ENCODE results near the gene RELL1.

Gene RELL1

GRCh38 chr4:37663552-37663951 lies 22.6 kb downstream of the RELL1 start:
- H3K27me3 Mint-ChIP-seq, result no peaks in the 10 kb centered on the region
- H3K4me3 Mint-ChIP-seq, result no peak overlapping the region
- H3K27ac Mint-ChIP-seq, result no peak overlapping the region
- H3K36me3 Mint-ChIP-seq, result peaks cover 14% of the 10 kb centered on the region
- no peaks in the 10 kb centered on the region for H3K9me3 Mint-ChIP-seq (ENCODE audit: low read depth)
- H3K4me1 Mint-ChIP-seq (ENCODE audit: low read depth), result peaks cover 73% of the 10 kb centered on the region

- H3K4me1 Mint-ChIP-seq (ENCODE audit: low read depth), result peaks cover 76% of the 10 kb centered on the region
- no peaks in the 10 kb centered on the region for H3K27me3 Mint-ChIP-seq
- no peaks in the 10 kb centered on the region for H3K9me3 Mint-ChIP-seq (ENCODE audit: low read depth)
- no peak overlapping the region for H3K4me3 Mint-ChIP-seq
- H3K36me3 Mint-ChIP-seq, result peaks cover 20% of the 10 kb centered on the region
- no peak overlapping the region for H3K27ac Mint-ChIP-seq
Measured at GRCh38 chr4:37662861-37663390, 23.2 kb downstream of the RELL1 start.

GRCh38 chr4:37662251-37662650 lies 23.9 kb downstream of the RELL1 start:
- Mint-ChIP-seq H3K4me1 (ENCODE audit: low read depth) (peaks cover 70% of the 10 kb centered on the region), H3K36me3 (peaks cover 18% of the 10 kb centered on the region)

GRCh38 chr4:37661772-37662171 lies 24.4 kb downstream of the RELL1 start:
- Mint-ChIP-seq H3K9me3 (ENCODE audit: low read depth) (peaks cover 6% of the 10 kb centered on the region), H3K27me3 (no peaks in the 10 kb centered on the region), H3K36me3 (peaks cover 17% of the 10 kb centered on the region), H3K4me3 (no peak overlapping the region), H3K4me1 (ENCODE audit: low read depth) (peaks cover 65% of the 10 kb centered on the region), H3K27ac (no peak overlapping the region)

More at GRCh38 chr4:37662251-37662650, 23.9 kb downstream of the RELL1 start:
- Mint-ChIP-seq H3K27ac (no peak overlapping the region), H3K4me3 (no peak overlapping the region), H3K9me3 (ENCODE audit: low read depth) (peaks cover 4% of the 10 kb centered on the region), H3K27me3 (no peaks in the 10 kb centered on the region)

- Mint-ChIP-seq H3K4me1 (ENCODE audit: low read depth) (peaks cover 46% of the 10 kb centered on the region), H3K36me3 (peaks cover 25% of the 10 kb centered on the region), H3K27ac (no peak overlapping the region)
Measured at GRCh38 chr4:37659696-37660095, 26.5 kb downstream of the RELL1 start.

GRCh38 chr4:37656649-37657048 lies 29.5 kb downstream of the RELL1 start:
- no peak overlapping the region for H3K27ac Mint-ChIP-seq
- peaks cover 43% of the 10 kb centered on the region for H3K4me1 Mint-ChIP-seq (ENCODE audit: low read depth)

More at GRCh38 chr4:37659696-37660095, 26.5 kb downstream of the RELL1 start:
- Mint-ChIP-seq H3K4me3 (no peak overlapping the region), H3K27me3 (no peaks in the 10 kb centered on the region), H3K9me3 (ENCODE audit: low read depth) (peaks cover 10% of the 10 kb centered on the region)

GRCh38 chr4:37653601-37654000 lies 32.6 kb downstream of the RELL1 start:
- Mint-ChIP-seq H3K4me3 (no peak overlapping the region), H3K36me3 (peaks cover 41% of the 10 kb centered on the region), H3K4me1 (ENCODE audit: low read depth) (peaks cover 31% of the 10 kb centered on the region), H3K27me3 (no peaks in the 10 kb centered on the region), H3K27ac (no peak overlapping the region), H3K9me3 (ENCODE audit: low read depth) (peaks cover 15% of the 10 kb centered on the region)

More at GRCh38 chr4:37656649-37657048, 29.5 kb downstream of the RELL1 start:
- Mint-ChIP-seq H3K36me3 (peaks cover 35% of the 10 kb centered on the region), H3K4me3 (no peak overlapping the region), H3K27me3 (no peaks in the 10 kb centered on the region), H3K9me3 (ENCODE audit: low read depth) (peaks cover 15% of the 10 kb centered on the region)

GRCh38 chr4:37652747-37653527 lies 33.2 kb downstream of the RELL1 start:
- no peaks in the 10 kb centered on the region for H3K27me3 Mint-ChIP-seq
- H3K9me3 Mint-ChIP-seq (ENCODE audit: low read depth), result peaks cover 15% of the 10 kb centered on the region
- H3K4me3 Mint-ChIP-seq, result no peak overlapping the region
- H3K4me1 Mint-ChIP-seq (ENCODE audit: low read depth), result peaks cover 27% of the 10 kb centered on the region
- peaks cover 35% of the 10 kb centered on the region for H3K36me3 Mint-ChIP-seq
- H3K27ac Mint-ChIP-seq, result no peak overlapping the region

GRCh38 chr4:37651781-37652377 lies 34.3 kb downstream of the RELL1 start:
- Mint-ChIP-seq H3K27me3 (no peaks in the 10 kb centered on the region), H3K27ac (no peak overlapping the region), H3K4me1 (ENCODE audit: low read depth) (peaks cover 27% of the 10 kb centered on the region), H3K4me3 (no peak overlapping the region), H3K36me3 (peaks cover 33% of the 10 kb centered on the region), H3K9me3 (ENCODE audit: low read depth) (peaks cover 9% of the 10 kb centered on the region)

GRCh38 chr4:37650481-37650880 lies 35.7 kb downstream of the RELL1 start:
- peaks cover 5% of the 10 kb centered on the region for H3K9me3 Mint-ChIP-seq (ENCODE audit: low read depth)
- no peak overlapping the region for H3K27ac Mint-ChIP-seq
- H3K4me3 Mint-ChIP-seq, result no peak overlapping the region
- peaks cover 31% of the 10 kb centered on the region for H3K36me3 Mint-ChIP-seq
- no peaks in the 10 kb centered on the region for H3K27me3 Mint-ChIP-seq
- H3K4me1 Mint-ChIP-seq (ENCODE audit: low read depth), result peaks cover 27% of the 10 kb centered on the region

- H3K36me3 Mint-ChIP-seq, result peaks cover 28% of the 10 kb centered on the region
- H3K9me3 Mint-ChIP-seq (ENCODE audit: low read depth), result peaks cover 5% of the 10 kb centered on the region
- peaks cover 27% of the 10 kb centered on the region for H3K4me1 Mint-ChIP-seq (ENCODE audit: low read depth)
- no peaks in the 10 kb centered on the region for H3K27me3 Mint-ChIP-seq
- no peak overlapping the region for H3K4me3 Mint-ChIP-seq
- peak overlapping the region; percentile 54 for H3K27ac Mint-ChIP-seq
Measured at GRCh38 chr4:37649268-37649667, 36.9 kb downstream of the RELL1 start.

GRCh38 chr4:37648084-37648817 lies 37.9 kb downstream of the RELL1 start:
- Mint-ChIP-seq H3K9me3 (ENCODE audit: low read depth) (no peaks in the 10 kb centered on the region), H3K27me3 (no peaks in the 10 kb centered on the region), H3K36me3 (peaks cover 21% of the 10 kb centered on the region), H3K27ac (no peak overlapping the region), H3K4me3 (no peak overlapping the region), H3K4me1 (ENCODE audit: low read depth) (peaks cover 20% of the 10 kb centered on the region)

GRCh38 chr4:37646247-37646646 lies 39.9 kb downstream of the RELL1 start:
- Mint-ChIP-seq H3K36me3 (peaks cover 21% of the 10 kb centered on the region), H3K9me3 (ENCODE audit: low read depth) (no peaks in the 10 kb centered on the region), H3K4me3 (no peak overlapping the region), H3K27me3 (no peaks in the 10 kb centered on the region), H3K27ac (no peak overlapping the region), H3K4me1 (ENCODE audit: low read depth) (peaks cover 9% of the 10 kb centered on the region)

- Mint-ChIP-seq H3K4me1 (ENCODE audit: low read depth) (peaks cover 6% of the 10 kb centered on the region), H3K27ac (no peak overlapping the region), H3K36me3 (peaks cover 19% of the 10 kb centered on the region), H3K4me3 (no peak overlapping the region), H3K27me3 (no peaks in the 10 kb centered on the region), H3K9me3 (ENCODE audit: low read depth) (no peaks in the 10 kb centered on the region)
Measured at GRCh38 chr4:37645736-37646135, 40.4 kb downstream of the RELL1 start.

- no peaks in the 10 kb centered on the region for H3K9me3 Mint-ChIP-seq (ENCODE audit: low read depth)
- H3K36me3 Mint-ChIP-seq, result peaks cover 15% of the 10 kb centered on the region
- H3K4me3 Mint-ChIP-seq, result no peak overlapping the region
- no peak overlapping the region for H3K27ac Mint-ChIP-seq
- H3K27me3 Mint-ChIP-seq, result no peaks in the 10 kb centered on the region
- H3K4me1 Mint-ChIP-seq (ENCODE audit: low read depth), result peaks cover 2% of the 10 kb centered on the region
Measured at GRCh38 chr4:37644962-37645361, 41.2 kb downstream of the RELL1 start.
